Measurements from ENCODE around the gene CPTP.
"Not testable (repeated sequence)": the region's sequence is repeated elsewhere in the genome, so short reads cannot be mapped to it uniquely, and the experiment has no call there.

CPTP gene

DNA sequence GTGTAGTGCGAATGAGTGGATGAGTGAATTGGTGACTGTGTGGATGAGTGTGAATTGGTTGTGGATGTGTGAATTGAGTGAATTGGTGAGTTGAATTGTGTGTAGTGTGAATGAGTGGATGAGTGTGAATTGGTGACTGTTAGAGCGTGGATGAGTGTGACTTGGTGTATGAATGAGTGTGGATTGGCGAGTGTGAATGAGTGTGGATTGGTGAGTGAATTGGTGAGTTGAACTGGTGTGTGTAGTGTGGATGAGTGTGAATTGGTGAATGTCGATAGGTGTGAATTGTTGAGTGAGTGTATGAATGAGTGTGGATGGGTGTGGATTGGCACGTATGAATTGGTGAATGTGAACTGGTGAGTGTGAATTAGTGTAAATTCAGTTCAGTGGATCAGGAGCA, 42.7 kb downstream of the CPTP start:
- no peak overlapping the region for H3K4me3 ChIP-seq (ENCODE audit: low read length)
- WGBS (ENCODE audit: insufficient coverage, insufficient read length), result 100% methylated on average over 5 of the region's 5 CpGs
- H3K27me3 ChIP-seq (ENCODE audit: control insufficient read depth, insufficient read depth, low read length), result no peaks in the 10 kb centered on the region
- DNase-seq (ENCODE audit: low read depth, low spot score), result no peak
- no peak overlapping the region for H3K27ac ChIP-seq (ENCODE audit: low read length)
- H3K36me3 ChIP-seq (ENCODE audit: control insufficient read depth, insufficient read depth, low read length), result no peaks in the 10 kb centered on the region
- H3K4me1 ChIP-seq (ENCODE audit: control insufficient read depth, insufficient read depth, low read length), result no peaks in the 10 kb centered on the region
- H3K9me3 ChIP-seq (ENCODE audit: control insufficient read depth, insufficient read depth, low read length), result no peaks in the 10 kb centered on the region

DNA sequence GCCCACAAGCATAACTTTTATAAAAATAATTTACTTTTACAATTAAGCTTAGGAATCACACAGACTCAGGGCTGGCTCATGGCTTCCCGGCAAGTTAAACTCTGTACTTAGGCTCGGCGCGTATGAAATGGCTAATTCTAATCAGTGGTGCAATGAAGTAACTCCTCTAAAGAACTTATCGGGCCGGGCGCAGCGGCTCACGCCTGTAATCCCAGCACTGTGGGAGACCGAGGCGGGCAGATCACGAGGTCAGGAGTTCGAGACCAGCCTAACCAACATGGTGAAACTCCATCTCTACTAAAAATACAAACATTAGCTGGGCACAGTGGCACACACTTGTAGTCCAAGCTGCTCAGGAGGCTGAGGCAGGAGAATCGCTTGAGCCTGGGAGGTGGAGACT, 45.5 kb downstream of the CPTP start:
- not testable (repeated sequence) for DNase-seq (ENCODE audit: low read depth, low spot score); H3K27me3 ChIP-seq (ENCODE audit: control insufficient read depth, insufficient read depth, low read length); H3K36me3 ChIP-seq (ENCODE audit: control insufficient read depth, insufficient read depth, low read length); H3K4me1 ChIP-seq (ENCODE audit: control insufficient read depth, insufficient read depth, low read length); H3K4me3 ChIP-seq (ENCODE audit: low read length); H3K9me3 ChIP-seq (ENCODE audit: control insufficient read depth, insufficient read depth, low read length); H3K27ac ChIP-seq (ENCODE audit: low read length)
- whole genome bisulfite sequencing (ENCODE audit: insufficient coverage, insufficient read length), result no CpG with 5 or more reads among the region's 14 CpGs

DNA sequence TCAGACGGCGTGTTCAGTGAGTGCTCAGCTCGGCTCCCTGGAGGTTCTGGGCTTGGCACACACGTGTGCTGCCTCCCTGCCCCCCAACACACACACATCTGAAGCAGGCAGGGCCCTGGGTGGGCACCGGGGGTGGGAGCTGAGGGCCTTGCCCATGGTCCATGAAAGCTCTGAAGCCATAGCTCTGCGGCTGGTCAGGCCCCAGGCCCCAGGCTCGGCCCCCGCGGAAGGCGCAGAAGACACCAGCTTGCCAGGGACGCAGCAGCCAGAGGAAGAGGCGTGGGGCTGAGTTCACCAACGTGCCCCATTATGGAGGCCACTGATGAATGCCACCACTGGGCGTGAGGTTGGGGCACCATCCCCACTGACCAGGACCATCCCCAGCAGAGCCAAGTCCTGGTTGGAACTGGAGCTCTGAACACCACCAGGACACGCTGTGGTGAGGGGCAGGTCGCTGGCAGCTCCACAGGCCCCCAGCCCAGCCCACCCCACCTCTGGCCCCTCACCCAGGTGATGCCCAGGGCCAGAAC, 46.2 kb downstream of the CPTP start:
- no peaks in the 10 kb centered on the region for H3K9me3 ChIP-seq (ENCODE audit: control insufficient read depth, insufficient read depth, low read length)
- no peaks in the 10 kb centered on the region for H3K27me3 ChIP-seq (ENCODE audit: control insufficient read depth, insufficient read depth, low read length)
- no peak overlapping the region for H3K4me3 ChIP-seq (ENCODE audit: low read length)
- H3K4me1 ChIP-seq (ENCODE audit: control insufficient read depth, insufficient read depth, low read length), result no peaks in the 10 kb centered on the region; the same call in 1 of the 2 replicates
- no peaks in the 10 kb centered on the region for H3K36me3 ChIP-seq (ENCODE audit: control insufficient read depth, insufficient read depth, low read length)
- WGBS (ENCODE audit: insufficient coverage, insufficient read length), result no CpG with 5 or more reads among the region's 16 CpGs
- no peak for DNase-seq (ENCODE audit: low read depth, low spot score)
- H3K27ac ChIP-seq (ENCODE audit: low read length), result no peak overlapping the region

DNA sequence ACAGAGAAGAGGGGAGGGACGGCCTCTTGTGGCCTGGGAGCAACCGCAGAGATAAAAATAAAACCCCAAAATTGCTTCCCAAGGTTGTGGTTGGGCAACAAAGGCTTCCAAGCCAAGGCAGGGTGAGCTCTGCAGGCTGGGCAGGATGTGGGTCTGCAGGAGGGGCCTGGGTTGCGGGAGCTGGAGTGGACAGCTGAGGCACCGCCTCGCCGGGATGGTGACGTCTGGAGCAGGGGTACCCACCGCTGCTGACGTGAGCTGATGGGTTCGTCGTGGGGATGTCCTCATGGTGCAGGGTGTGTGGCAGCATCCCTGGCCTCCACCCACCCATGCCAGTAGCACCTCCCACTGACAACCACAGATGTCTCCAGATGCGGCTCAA, 46.8 kb downstream of the CPTP start:
- DNase-seq (ENCODE audit: low read depth, low spot score), result no peak
- Histone ChIP-seq H3K4me3 (ENCODE audit: low read length) (no peak overlapping the region), H3K9me3 (ENCODE audit: control insufficient read depth, insufficient read depth, low read length) (no peaks in the 10 kb centered on the region), H3K27ac (ENCODE audit: low read length) (no peak overlapping the region), H3K36me3 (ENCODE audit: control insufficient read depth, insufficient read depth, low read length) (no peaks in the 10 kb centered on the region), H3K4me1 (ENCODE audit: control insufficient read depth, insufficient read depth, low read length) (no peaks in the 10 kb centered on the region; the same call in 1 of the 2 replicates), H3K27me3 (ENCODE audit: control insufficient read depth, insufficient read depth, low read length) (no peaks in the 10 kb centered on the region)
- no CpG with 5 or more reads among the region's 12 CpGs for WGBS (ENCODE audit: insufficient coverage, insufficient read length)

DNA sequence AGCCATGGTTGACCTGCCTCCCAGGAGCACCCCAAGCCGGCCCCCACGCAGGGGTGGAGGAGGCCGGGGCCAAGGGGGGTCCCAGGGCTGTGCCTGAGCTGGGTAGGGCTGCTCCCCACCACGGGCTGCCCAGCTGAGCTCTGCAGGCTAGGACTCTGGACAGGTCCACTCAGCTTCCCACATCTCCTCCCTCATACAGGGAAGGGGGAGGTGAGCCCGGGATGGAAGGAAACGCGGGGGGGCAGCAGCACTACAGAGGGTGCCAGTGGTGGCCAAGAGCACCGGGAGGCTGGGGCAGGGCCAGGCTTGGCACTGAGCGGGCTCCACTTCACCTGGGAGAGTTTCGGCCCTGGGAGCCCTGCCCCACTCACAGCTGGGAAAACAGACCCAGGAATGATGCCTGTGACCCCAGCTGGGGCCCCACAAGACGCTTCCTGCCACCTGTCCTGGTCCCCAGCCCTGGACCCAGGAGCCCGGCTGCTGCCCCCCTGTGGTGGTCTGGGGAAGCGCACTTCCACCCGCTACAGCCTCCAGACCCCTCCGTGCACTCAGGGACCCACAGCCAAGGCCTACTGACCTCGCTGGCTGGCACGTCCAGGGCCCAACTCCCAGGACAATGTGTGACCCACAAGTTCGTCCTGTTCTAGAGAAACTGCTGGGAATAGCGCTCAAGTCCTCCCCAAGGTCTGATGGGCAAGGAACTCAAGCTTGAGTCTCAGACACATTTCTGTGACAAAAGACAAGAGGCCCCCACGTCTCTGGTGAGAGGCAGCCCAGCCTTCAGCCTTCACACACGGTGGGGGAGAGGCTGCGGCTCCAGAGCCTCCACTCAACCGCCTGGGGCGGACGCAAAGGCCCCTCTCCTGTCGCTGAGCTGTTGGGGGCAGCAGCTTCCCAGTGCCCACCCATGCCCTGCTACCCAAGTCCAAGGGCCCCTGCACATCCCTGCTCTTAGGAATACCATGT, 47.4 kb downstream of the CPTP start:
- Histone ChIP-seq H3K4me3 (ENCODE audit: low read length) (no peak overlapping the region), H3K9me3 (ENCODE audit: control insufficient read depth, insufficient read depth, low read length) (no peaks in the 10 kb centered on the region), H3K36me3 (ENCODE audit: control insufficient read depth, insufficient read depth, low read length) (no peaks in the 10 kb centered on the region), H3K27me3 (ENCODE audit: control insufficient read depth, insufficient read depth, low read length) (no peaks in the 10 kb centered on the region), H3K27ac (ENCODE audit: low read length) (no peak overlapping the region), H3K4me1 (ENCODE audit: control insufficient read depth, insufficient read depth, low read length) (no peaks in the 10 kb centered on the region; the same call in 1 of the 2 replicates)
- DNase-seq (ENCODE audit: low read depth, low spot score), result no peak
- no CpG with 5 or more reads among the region's 26 CpGs for WGBS (ENCODE audit: insufficient coverage, insufficient read length)

DNA sequence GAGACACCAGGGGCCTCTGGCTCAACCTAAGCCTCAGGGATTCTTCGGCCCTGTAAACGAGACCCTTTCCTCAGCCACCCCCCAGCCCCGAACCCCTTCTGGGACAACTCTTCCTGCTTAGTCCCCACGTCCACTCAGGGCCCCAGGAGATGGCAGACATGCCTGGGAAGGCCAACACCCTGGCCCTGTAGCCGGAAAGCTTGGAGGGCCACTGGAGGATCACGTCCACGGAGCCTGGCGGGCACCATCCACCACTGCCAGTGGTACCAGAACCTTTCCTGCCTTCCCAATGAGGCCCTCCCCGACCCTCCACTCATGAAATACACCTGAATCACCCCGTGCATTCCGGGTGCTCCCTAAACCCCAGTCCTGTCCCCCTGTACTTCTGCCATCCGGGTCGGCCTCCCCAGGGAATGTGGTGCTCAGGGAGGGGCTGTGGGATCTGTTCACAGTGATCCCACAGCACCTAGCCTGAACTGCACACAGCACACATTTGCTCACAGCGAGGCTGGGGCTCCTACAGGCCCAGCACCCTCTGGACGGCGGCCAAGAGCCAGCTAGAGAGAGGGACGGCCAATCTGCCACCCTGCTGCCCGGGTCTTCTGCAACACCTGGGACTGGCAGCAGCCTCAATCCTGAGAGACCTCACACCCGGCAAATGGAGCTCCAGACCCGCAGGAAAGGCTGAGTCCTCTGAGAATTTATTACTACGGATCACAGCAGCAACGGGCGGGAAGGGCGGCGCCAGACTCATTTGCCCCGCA, 48.6 kb downstream of the CPTP start:
- H3K4me1 ChIP-seq (ENCODE audit: control insufficient read depth, insufficient read depth, low read length), result no peaks in the 10 kb centered on the region; the same call in 1 of the 2 replicates
- DNase-seq (ENCODE audit: low read depth, low spot score), result no peak
- no peak overlapping the region for H3K4me3 ChIP-seq (ENCODE audit: low read length)
- WGBS (ENCODE audit: insufficient coverage, insufficient read length), result no CpG with 5 or more reads among the region's 26 CpGs
- H3K36me3 ChIP-seq (ENCODE audit: control insufficient read depth, insufficient read depth, low read length), result no peaks in the 10 kb centered on the region
- no peaks in the 10 kb centered on the region for H3K27me3 ChIP-seq (ENCODE audit: control insufficient read depth, insufficient read depth, low read length)
- H3K27ac ChIP-seq (ENCODE audit: low read length), result no peak overlapping the region
- H3K9me3 ChIP-seq (ENCODE audit: control insufficient read depth, insufficient read depth, low read length), result no peaks in the 10 kb centered on the region

DNA sequence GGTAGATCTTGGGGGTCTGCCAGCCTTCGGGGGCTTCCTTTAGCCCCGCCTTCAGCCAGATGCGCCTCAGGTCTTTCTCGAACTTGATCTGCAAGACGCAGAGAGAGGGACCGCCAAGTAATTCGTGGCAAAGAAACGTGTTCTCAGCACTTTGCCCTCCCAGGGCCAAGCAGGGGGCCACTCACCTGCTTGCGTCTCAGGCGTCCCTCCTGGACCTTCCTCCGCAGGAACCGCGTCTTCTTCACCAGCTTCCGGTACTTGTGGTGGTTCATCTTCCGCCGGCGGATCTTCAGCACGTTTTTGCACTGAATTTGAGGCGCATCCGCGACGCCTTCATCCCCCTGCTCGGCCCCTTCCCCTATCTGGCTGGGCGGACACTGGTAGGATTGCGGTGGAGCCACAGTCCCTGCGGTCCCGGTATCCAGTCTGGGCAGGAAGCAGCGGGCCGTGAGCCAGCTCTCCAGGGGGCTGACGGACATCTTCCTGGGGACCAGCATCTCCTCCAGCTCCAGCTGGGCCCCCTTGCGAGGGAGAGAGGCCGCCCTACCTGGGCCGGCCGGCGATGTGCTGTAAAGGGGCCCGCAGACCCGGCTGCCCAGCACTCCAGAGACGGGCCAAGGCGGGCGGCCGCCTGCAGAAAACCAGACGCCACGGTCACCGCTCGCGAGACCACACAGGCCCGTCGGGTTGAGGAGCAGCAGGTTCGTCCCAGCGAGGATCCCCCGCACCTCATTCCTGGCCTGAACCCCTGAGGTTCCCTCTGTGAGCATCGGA, 49.4 kb downstream of the CPTP start:
- H3K4me3 ChIP-seq (ENCODE audit: low read length), result peak overlapping the region; percentile 91
- no CpG with 5 or more reads among the region's 52 CpGs for WGBS (ENCODE audit: insufficient coverage, insufficient read length)
- no peaks in the 10 kb centered on the region for H3K9me3 ChIP-seq (ENCODE audit: control insufficient read depth, insufficient read depth, low read length)
- no peak overlapping the region for H3K27ac ChIP-seq (ENCODE audit: low read length)
- no peak for DNase-seq (ENCODE audit: low read depth, low spot score)
- H3K27me3 ChIP-seq (ENCODE audit: control insufficient read depth, insufficient read depth, low read length), result no peaks in the 10 kb centered on the region
- H3K4me1 ChIP-seq (ENCODE audit: control insufficient read depth, insufficient read depth, low read length), result no peaks in the 10 kb centered on the region; the same call in 1 of the 2 replicates
- no peaks in the 10 kb centered on the region for H3K36me3 ChIP-seq (ENCODE audit: control insufficient read depth, insufficient read depth, low read length)

DNA sequence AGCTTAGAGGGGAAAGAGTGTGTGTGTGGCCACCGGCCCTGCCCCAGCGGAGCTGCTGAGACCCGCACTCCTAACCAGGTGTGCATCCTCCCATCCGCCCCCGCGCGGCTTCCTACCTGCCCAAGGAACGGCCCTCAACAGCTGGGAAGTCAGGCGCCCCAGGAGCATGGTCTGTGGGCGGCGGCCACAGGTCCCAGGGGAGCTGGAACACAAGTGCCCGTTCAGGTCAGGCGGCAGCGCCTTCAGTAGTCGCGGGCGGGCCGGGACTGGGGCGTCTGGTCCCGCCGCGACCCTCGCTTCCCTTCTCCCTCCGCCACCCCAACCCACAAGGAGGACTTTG, 50.0 kb downstream of the CPTP start:
- DNase-seq (ENCODE audit: low read depth, low spot score), result no peak
- Histone ChIP-seq H3K36me3 (ENCODE audit: control insufficient read depth, insufficient read depth, low read length) (no peaks in the 10 kb centered on the region), H3K9me3 (ENCODE audit: control insufficient read depth, insufficient read depth, low read length) (no peaks in the 10 kb centered on the region), H3K4me3 (ENCODE audit: low read length) (peak overlapping the region; percentile 91), H3K4me1 (ENCODE audit: control insufficient read depth, insufficient read depth, low read length) (no peaks in the 10 kb centered on the region; the same call in 1 of the 2 replicates), H3K27ac (ENCODE audit: low read length) (no peak overlapping the region), H3K27me3 (ENCODE audit: control insufficient read depth, insufficient read depth, low read length) (no peaks in the 10 kb centered on the region)
- WGBS (ENCODE audit: insufficient coverage, insufficient read length), result no CpG with 5 or more reads among the region's 24 CpGs

DNA sequence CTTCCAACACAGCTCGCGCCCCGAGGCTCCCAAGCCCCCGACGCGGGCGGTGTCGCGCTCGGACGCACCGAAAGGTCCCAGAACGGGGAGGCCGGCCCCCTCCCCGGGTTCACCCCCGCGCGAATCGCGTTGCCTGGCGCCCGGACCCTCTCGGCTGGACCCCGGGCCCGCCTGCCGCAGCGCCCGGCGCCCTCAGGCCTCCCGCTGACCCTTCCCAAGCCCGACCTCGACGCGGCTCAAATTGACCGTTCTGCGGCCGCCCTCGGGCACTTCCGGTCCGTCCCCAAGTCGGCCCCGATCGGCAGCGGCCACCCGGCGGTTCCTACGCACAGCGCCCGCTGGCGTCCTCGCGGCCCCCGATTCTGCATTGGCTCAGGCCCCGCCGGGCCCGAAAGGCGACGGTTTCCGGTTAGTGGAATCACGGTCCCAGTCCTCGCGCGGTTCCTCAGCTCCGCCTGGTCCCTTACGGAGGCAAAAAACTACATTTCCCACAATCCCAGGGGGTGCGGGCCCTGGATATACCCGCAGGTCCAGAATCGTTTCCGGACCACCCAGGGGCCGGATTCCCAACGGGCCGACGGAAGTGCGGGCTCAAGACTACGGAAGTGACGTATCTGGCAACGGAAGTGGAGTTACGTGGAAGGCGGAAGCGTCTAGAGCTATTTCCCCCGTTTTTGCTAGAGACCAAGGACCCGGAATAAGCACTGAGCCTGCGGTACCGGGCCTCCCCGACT, 50.5 kb downstream of the CPTP start, which contains the start of gene AURKAIP1:
Gene AURKAIP1, minus strand, starts transcription at position 279 of the 734 bp plus-strand sequence. CDS start 451 bp downstream, outside the sequence.
- Histone ChIP-seq H3K27ac (ENCODE audit: low read length) (no peak within 1 kb of the TSS), H3K36me3 (ENCODE audit: control insufficient read depth, insufficient read depth, low read length) (no peaks in the 10 kb centered on the region), H3K4me1 (ENCODE audit: control insufficient read depth, insufficient read depth, low read length) (no peaks in the 10 kb centered on the region; the same call in 1 of the 2 replicates), H3K27me3 (ENCODE audit: control insufficient read depth, insufficient read depth, low read length) (no peaks in the 10 kb centered on the region), H3K9me3 (ENCODE audit: control insufficient read depth, insufficient read depth, low read length) (no peaks in the 10 kb centered on the region), H3K4me3 (ENCODE audit: low read length) (peak within 1 kb of the TSS; percentile 91)
- peak; percentile 97 for DNase-seq (ENCODE audit: low read depth, low spot score)
- WGBS (ENCODE audit: insufficient coverage, insufficient read length), result no CpG with 5 or more reads among the region's 85 CpGs

Data from iPS DF 6.9 (cell line).